ENCODE results near the gene C2orf72.

DNA sequence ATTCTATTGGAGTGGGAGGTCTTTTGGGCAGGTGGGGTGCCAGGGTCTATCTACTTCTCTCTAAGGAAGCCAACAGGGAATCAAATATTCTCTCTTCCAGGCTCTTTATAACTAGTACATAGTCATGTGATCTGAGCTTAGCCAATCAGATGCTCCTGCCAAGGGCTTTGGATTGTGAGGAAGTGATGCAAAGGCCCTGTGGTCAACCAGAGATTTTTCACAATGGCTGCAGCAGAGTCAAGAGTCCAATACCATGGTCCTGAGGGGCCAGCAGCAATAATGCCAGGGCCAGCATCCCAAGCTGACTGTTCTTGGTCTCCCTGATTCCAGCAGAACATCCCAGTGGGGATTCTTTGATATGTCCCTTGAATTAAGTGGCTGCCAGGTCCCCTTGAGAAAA, 8.4 kb upstream of the C2orf72 start:
- TF ChIP-seq, protein P1, sequence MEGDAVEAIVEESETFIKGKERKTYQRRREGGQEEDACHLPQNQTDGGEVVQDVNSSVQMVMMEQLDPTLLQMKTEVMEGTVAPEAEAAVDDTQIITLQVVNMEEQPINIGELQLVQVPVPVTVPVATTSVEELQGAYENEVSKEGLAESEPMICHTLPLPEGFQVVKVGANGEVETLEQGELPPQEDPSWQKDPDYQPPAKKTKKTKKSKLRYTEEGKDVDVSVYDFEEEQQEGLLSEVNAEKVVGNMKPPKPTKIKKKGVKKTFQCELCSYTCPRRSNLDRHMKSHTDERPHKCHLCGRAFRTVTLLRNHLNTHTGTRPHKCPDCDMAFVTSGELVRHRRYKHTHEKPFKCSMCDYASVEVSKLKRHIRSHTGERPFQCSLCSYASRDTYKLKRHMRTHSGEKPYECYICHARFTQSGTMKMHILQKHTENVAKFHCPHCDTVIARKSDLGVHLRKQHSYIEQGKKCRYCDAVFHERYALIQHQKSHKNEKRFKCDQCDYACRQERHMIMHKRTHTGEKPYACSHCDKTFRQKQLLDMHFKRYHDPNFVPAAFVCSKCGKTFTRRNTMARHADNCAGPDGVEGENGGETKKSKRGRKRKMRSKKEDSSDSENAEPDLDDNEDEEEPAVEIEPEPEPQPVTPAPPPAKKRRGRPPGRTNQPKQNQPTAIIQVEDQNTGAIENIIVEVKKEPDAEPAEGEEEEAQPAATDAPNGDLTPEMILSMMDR (IDR thresholded peaks at IDR 0.05; ENCODE audit: low read depth, low read length, poor library complexity, severe bottlenecking): no peak
- TF ChIP-seq EZH2phosphoT487 (IDR thresholded peaks at IDR 0.05; ENCODE audit: borderline replicate concordance, low read length): no peak
